Measurements from ENCODE around the gene TNFRSF19.

The TNFRSF19 gene

DNA sequence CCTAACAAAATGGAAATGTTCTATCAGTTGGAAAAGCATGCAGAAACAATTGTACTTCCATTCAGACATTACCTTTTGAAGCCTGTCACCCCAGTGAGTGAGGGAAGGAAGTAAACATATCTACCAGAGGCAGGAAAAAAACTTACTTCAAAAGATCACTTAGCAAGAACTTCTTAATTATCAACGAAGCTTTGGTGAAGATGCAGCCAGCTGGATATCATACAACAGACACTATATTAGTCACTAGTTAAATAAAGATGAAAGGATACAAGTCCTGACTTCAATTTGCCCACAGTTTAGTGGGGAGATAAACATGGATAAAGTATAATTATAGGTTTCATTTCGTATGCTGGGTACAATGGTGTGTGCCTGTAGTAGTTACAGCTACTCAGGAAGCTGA, 148.8 kb downstream of the TNFRSF19 start:
- H3K9me3 ChIP-seq (ENCODE audit: insufficient read depth, low read length): peaks cover 36% of the 10 kb centered on the region
- H3K36me3 ChIP-seq (ENCODE audit: insufficient read depth, insufficient read length, low read length): no peaks in the 10 kb centered on the region
- TF ChIP-seq SUZ12 (IDR thresholded peaks at IDR 0.05; ENCODE audit: extremely low read depth, insufficient read depth, insufficient read length) (no peak), ZNF274 (IDR thresholded peaks at IDR 0.05; ENCODE audit: low read depth, low read length) (no peak)
- H3K27me3 ChIP-seq (ENCODE audit: insufficient read depth, insufficient read length): no peaks in the 10 kb centered on the region
- H3K4me3 ChIP-seq (ENCODE audit: insufficient read length, low read depth): no peak overlapping the region
- no peaks in the 10 kb centered on the region for H3K4me1 ChIP-seq (ENCODE audit: insufficient read depth, insufficient read length)
- DNase-seq (ENCODE audit: low read depth, low spot score): no peak
- no peak overlapping the region for H3K9ac ChIP-seq (ENCODE audit: insufficient read length, low read depth)

DNA sequence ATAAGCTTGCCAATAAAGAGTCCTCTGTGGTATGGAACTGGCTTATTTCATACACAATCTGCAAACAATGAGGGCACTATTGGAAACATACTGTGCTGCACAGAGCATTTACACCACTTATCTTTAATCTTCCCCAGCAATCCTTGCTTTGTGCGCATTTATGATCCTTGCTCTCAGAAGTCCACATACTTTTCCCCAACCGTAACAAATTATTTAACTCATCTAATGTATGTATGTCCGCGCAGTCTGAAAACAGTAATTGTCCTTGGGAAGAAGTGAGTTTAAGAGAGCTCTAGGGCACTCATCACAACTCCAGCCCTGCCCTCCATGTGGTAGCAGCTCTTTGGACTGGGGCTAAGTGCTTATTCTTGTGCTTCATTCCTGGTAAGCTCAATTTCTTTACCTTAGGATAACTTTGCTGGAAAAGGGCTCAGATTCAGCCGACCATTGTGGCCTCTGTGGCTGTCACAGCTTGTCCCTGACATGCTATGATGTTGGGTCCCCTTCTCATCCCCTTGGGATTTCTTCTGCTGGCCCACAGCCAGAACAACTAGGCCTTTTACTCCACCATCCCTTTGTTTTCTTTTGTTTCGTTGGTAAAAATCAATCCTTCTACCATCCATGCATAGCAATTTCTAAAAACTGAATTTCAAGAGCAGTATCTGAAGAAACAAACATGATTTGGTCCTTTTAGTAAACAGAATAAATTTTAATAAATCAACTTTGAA, 152.7 kb downstream of the TNFRSF19 start:
- Histone ChIP-seq H3K36me3 (ENCODE audit: insufficient read depth, insufficient read length, low read length) (no peaks in the 10 kb centered on the region), H3K9ac (ENCODE audit: insufficient read length, low read depth) (no peak overlapping the region), H3K4me3 (ENCODE audit: insufficient read length, low read depth) (no peak overlapping the region), H3K4me1 (ENCODE audit: insufficient read depth, insufficient read length) (no peaks in the 10 kb centered on the region), H3K9me3 (ENCODE audit: insufficient read depth, low read length) (peaks cover 4% of the 10 kb centered on the region; the same call in 1 of the 2 replicates), H3K27me3 (ENCODE audit: insufficient read depth, insufficient read length) (no peaks in the 10 kb centered on the region)
- TF ChIP-seq YY1 (IDR thresholded peaks at IDR 0.05; ENCODE audit: insufficient read depth, insufficient read length): no peak
- no peak for TF ChIP-seq SUZ12 (IDR thresholded peaks at IDR 0.05; ENCODE audit: extremely low read depth, insufficient read depth, insufficient read length)
- TF ChIP-seq ZNF274 (IDR thresholded peaks at IDR 0.05; ENCODE audit: low read depth, low read length): no peak
- DNase-seq (ENCODE audit: low read depth, low spot score): no peak

DNA sequence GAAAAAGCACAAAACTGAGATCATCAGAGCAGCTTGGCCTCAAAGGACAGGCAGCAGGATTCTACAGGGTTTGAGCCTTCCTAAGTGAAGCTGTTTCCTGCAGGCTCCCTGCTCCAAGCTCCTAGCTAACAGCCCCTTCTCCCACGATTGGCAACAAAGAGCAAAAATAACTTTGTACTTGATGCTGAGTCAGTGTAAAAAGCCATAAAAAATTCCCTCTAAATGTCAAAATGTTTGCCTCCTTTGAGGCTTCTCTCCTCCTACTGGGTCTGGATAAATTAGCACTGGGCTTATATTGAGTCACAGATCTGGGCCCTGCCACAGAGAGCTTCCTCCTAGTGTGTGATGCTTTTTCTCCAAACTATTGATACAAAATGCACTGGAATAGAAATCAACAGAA, 153.3 kb downstream of the TNFRSF19 start:
- Histone ChIP-seq H3K27me3 (ENCODE audit: insufficient read depth, insufficient read length) (no peaks in the 10 kb centered on the region), H3K9ac (ENCODE audit: insufficient read length, low read depth) (no peak overlapping the region), H3K9me3 (ENCODE audit: insufficient read depth, low read length) (no peaks in the 10 kb centered on the region), H3K36me3 (ENCODE audit: insufficient read depth, insufficient read length, low read length) (no peaks in the 10 kb centered on the region), H3K4me1 (ENCODE audit: insufficient read depth, insufficient read length) (no peaks in the 10 kb centered on the region), H3K4me3 (ENCODE audit: insufficient read length, low read depth) (no peak overlapping the region)
- no peak for DNase-seq (ENCODE audit: low read depth, low spot score)
- TF ChIP-seq ZNF274 (IDR thresholded peaks at IDR 0.05; ENCODE audit: low read depth, low read length) (no peak), SUZ12 (IDR thresholded peaks at IDR 0.05; ENCODE audit: extremely low read depth, insufficient read depth, insufficient read length) (no peak), YY1 (IDR thresholded peaks at IDR 0.05; ENCODE audit: insufficient read depth, insufficient read length) (no peak)

DNA sequence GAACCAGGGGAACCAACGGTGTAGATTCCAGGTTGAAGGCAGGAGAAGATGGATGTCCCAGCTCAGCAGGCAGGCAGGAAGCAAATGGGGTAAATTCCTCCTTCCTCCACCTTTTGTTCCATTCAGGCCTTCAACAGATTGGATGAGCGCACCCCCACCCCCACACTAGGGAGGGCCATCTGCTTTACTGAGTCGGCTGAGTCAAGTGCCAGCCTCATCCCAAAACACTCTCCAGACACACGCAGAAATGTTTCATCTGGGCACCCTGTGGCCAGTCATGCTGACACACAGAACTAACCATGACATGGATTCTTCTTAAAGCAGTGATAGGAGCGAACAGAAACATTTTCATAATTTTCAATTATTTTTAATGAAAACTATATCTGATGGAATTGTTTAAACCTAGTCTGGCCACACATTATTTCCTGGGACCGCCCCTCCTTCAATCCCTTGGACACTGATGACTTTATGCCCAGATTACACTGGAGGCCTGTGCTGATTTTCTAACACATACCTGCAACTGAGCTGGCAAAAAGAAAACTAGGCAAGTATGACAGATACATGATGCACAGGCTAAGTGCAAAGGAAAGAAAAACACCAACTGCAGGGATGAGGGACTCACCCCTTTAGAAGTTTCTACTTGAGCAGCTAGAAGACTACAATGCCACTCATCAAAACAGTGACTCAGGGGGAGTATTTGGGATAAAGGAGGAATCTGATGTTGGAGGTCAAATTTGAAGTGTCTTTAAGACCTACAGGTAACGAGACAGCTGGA, 154.2 kb downstream of the TNFRSF19 start:
- H3K9ac ChIP-seq (ENCODE audit: insufficient read length, low read depth): no peak overlapping the region
- TF ChIP-seq SUZ12 (IDR thresholded peaks at IDR 0.05; ENCODE audit: extremely low read depth, insufficient read depth, insufficient read length): no peak
- TF ChIP-seq ZNF274 (IDR thresholded peaks at IDR 0.05; ENCODE audit: low read depth, low read length): no peak
- no peak for TF ChIP-seq YY1 (IDR thresholded peaks at IDR 0.05; ENCODE audit: insufficient read depth, insufficient read length)
- no peaks in the 10 kb centered on the region for H3K9me3 ChIP-seq (ENCODE audit: insufficient read depth, low read length)
- DNase-seq (ENCODE audit: low read depth, low spot score): no peak
- peaks cover 5% of the 10 kb centered on the region for H3K36me3 ChIP-seq (ENCODE audit: insufficient read depth, insufficient read length, low read length)
- no peak overlapping the region for H3K4me3 ChIP-seq (ENCODE audit: insufficient read length, low read depth)
- no peaks in the 10 kb centered on the region for H3K27me3 ChIP-seq (ENCODE audit: insufficient read depth, insufficient read length)
- H3K4me1 ChIP-seq (ENCODE audit: insufficient read depth, insufficient read length): no peaks in the 10 kb centered on the region

Measured in NT2/D1 (cell line).